ENCODE results near the gene SMAP2.
A peak's percentile ranks its signal among the peaks of the same experiment; 100 is the strongest.

Gene SMAP2

DNA sequence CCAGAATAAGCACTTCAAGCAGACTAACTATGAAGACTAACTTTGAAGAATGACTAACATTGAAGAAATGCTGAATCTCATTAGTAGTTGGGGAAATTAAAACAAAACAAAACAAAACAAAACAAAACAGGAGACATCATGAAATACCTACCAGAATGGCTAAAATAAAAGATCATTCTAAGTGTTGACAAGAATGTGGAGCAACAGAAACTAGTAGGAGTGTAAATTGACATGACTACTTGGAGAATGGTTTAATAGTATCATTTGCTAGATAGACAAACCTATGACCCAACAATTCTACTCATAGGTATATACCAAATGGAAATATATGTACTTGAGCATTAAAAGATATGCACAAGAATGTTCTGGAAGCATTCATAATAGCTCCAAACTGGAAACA is 57.9 kb downstream of the SMAP2 start:
- H3K9me3 ChIP-seq (replicated peaks; ENCODE audit: low read length), result no peaks in the 10 kb centered on the region
- H3K36me3 ChIP-seq (ENCODE audit: insufficient read depth, low read length), result no peaks in the 10 kb centered on the region
- no peaks in the 10 kb centered on the region for H3K27me3 ChIP-seq (ENCODE audit: control insufficient read depth, insufficient read depth, low read length)
- peaks cover 5% of the 10 kb centered on the region for H3K4me1 ChIP-seq (ENCODE audit: control insufficient read depth, insufficient read depth, low read length)
- H3K9ac ChIP-seq (ENCODE audit: low read depth, low read length), result no peak overlapping the region
- H3K4me2 ChIP-seq (ENCODE audit: low read length), result no peak overlapping the region
- no peak overlapping the region for H3K4me3 ChIP-seq (ENCODE audit: low read length)

DNA sequence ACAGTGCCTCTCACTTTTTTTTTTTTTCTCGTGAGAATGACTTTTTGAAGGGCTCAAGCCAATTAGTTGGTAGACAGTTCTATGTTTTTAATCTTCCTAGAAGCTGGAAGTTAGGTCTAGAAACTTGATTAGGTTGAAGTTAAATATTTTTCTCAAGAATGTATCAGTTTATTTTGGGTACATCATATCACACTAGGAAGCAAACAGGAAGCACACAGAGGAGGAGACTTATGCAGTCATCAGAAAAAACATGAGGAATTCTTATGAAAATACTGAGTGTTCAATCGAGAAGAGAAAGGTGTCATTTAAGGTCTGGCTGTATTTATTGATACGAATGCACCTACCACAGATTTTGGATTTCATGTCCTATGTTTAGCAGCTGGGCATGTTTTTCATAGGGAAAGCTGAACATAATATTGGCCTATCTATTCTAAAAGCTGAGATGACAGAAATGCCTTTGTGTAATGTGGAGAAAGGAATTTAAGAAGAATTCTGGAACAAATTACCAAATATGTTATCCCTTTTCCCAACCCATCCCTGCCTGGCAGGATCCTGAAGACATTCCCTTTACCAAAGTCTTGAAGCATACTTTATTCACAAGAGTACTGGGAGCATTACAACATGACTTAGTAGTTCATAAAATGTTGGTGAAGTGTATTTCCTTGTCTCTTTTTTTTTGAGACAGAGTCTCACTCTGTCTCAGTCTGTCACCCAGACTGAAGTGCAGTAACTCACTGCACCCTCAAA is 59.3 kb downstream of the SMAP2 start:
- no peak overlapping the region for H3K9ac ChIP-seq (ENCODE audit: low read depth, low read length)
- H3K27me3 ChIP-seq (ENCODE audit: control insufficient read depth, insufficient read depth, low read length), result no peaks in the 10 kb centered on the region
- H3K9me3 ChIP-seq (replicated peaks; ENCODE audit: low read length), result no peaks in the 10 kb centered on the region
- peaks cover 5% of the 10 kb centered on the region for H3K4me1 ChIP-seq (ENCODE audit: control insufficient read depth, insufficient read depth, low read length)
- no peaks in the 10 kb centered on the region for H3K36me3 ChIP-seq (ENCODE audit: insufficient read depth, low read length)
- H3K4me3 ChIP-seq (ENCODE audit: low read length), result no peak overlapping the region
- no peak overlapping the region for H3K4me2 ChIP-seq (ENCODE audit: low read length)

DNA sequence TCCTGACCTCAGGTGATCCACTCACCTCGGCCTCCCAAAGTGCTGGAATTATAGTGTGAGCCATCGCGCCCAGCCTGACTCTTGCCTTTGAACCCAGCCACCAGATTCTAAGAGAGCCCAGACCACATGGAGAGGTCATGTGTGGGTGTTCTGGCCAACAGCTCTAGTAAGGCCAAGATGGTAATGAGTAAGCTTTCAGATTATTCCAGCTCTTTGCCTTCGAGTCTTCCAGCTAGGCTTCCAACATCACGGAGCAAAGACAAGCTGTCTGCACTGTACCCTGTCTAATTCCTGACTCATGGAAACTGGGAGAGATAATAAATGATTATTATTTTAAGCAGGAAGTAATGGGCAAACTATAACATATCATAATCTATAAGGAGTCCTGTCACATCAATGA is 61.9 kb downstream of the SMAP2 start:
- no peaks in the 10 kb centered on the region for H3K27me3 ChIP-seq (ENCODE audit: control insufficient read depth, insufficient read depth, low read length)
- H3K4me3 ChIP-seq (ENCODE audit: low read length), result no peak overlapping the region
- peaks cover 5% of the 10 kb centered on the region for H3K4me1 ChIP-seq (ENCODE audit: control insufficient read depth, insufficient read depth, low read length)
- no peaks in the 10 kb centered on the region for H3K36me3 ChIP-seq (ENCODE audit: insufficient read depth, low read length)
- no peak overlapping the region for H3K4me2 ChIP-seq (ENCODE audit: low read length)
- no peak overlapping the region for H3K9ac ChIP-seq (ENCODE audit: low read depth, low read length)
- no peaks in the 10 kb centered on the region for H3K9me3 ChIP-seq (replicated peaks; ENCODE audit: low read length)

DNA sequence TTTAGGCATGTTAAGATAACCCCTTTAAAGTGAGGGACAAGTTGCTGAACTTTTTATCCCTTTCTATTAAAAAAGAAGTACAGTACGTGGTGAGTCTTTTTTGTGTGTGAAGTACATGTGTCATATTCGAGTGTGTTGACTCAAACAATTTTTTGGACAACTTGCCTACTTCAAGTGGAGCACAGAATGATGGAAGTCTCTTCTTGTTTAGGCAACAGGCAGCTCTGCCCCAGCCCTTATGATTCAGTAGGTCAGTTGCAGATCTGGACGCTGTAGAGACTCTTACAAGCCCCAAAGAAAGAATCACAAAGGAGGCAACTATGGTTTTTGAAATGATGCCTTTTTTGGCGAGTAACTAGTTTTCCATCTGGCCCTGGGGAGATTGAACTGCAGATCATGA is 62.3 kb downstream of the SMAP2 start:
- no peak overlapping the region for H3K9ac ChIP-seq (ENCODE audit: low read depth, low read length)
- no peaks in the 10 kb centered on the region for H3K27me3 ChIP-seq (ENCODE audit: control insufficient read depth, insufficient read depth, low read length)
- H3K4me3 ChIP-seq (ENCODE audit: low read length), result no peak overlapping the region

DNA sequence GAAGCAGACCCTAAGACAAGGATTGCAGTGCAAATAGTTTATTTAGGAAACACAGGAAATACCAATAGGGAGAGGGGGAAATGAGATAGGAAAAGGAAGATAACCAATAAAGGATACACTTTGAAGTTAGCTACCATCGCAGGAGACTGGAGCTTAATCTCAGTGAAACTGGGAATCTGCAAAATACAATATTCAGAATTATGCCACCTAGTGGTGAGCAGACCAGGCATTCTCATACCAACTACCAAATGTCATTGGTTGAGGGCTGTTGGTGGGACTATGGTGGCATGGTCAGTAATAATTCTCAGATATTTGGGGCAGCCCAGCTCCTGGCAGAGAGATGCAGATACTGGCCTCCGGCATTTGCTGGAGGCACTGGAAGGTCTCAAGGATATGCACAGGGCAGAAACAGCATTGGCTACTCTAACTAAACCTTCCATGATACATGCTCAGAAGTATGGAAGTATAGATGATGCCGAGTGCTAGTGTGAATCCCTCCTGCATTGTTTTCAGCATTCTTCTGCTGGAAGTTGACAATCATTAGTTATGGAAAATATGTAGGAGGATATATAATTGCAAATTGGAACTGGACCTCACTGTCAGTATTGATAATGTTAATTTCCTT is 65.0 kb downstream of the SMAP2 start:
- no peaks in the 10 kb centered on the region for H3K36me3 ChIP-seq (ENCODE audit: insufficient read depth, low read length)
- H3K9me3 ChIP-seq (replicated peaks; ENCODE audit: low read length), result no peaks in the 10 kb centered on the region
- H3K4me1 ChIP-seq (ENCODE audit: control insufficient read depth, insufficient read depth, low read length), result peaks cover 5% of the 10 kb centered on the region
- H3K4me2 ChIP-seq (ENCODE audit: low read length), result no peak overlapping the region
- no peaks in the 10 kb centered on the region for H3K27me3 ChIP-seq (ENCODE audit: control insufficient read depth, insufficient read depth, low read length)
- no peak overlapping the region for H3K4me3 ChIP-seq (ENCODE audit: low read length)
- no peak overlapping the region for H3K9ac ChIP-seq (ENCODE audit: low read depth, low read length)

More for the DNA sequence above, 62.3 kb downstream of the SMAP2 start:
- Histone ChIP-seq H3K4me1 (ENCODE audit: control insufficient read depth, insufficient read depth, low read length) (peaks cover 5% of the 10 kb centered on the region), H3K9me3 (replicated peaks; ENCODE audit: low read length) (no peaks in the 10 kb centered on the region), H3K36me3 (ENCODE audit: insufficient read depth, low read length) (no peaks in the 10 kb centered on the region), H3K4me2 (ENCODE audit: low read length) (no peak overlapping the region)

DNA sequence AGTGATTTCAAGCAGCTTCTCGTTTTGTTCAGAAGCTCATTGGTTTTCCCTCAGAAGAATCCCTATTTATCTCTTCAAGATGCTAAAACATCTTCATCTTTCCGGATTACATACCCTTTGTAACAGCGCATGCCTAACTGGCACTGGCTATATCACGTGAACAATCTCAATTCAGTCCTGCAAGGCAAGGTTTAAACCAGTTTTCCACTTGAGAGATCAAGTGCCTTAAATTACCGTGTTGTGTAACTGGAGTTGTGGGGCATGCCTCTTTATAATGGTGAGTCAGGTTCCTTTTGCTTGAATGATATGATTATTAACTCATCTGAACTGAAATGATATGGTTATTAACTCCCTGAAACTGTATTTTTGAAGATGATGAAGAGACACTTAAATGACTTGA is 65.7 kb downstream of the SMAP2 start:
- H3K9me3 ChIP-seq (replicated peaks; ENCODE audit: low read length), result no peaks in the 10 kb centered on the region
- no peak overlapping the region for H3K4me3 ChIP-seq (ENCODE audit: low read length)
- H3K27me3 ChIP-seq (ENCODE audit: control insufficient read depth, insufficient read depth, low read length), result no peaks in the 10 kb centered on the region
- H3K9ac ChIP-seq (ENCODE audit: low read depth, low read length), result no peak overlapping the region
- no peak overlapping the region for H3K4me2 ChIP-seq (ENCODE audit: low read length)
- no peaks in the 10 kb centered on the region for H3K36me3 ChIP-seq (ENCODE audit: insufficient read depth, low read length)
- peaks cover 5% of the 10 kb centered on the region for H3K4me1 ChIP-seq (ENCODE audit: control insufficient read depth, insufficient read depth, low read length)

DNA sequence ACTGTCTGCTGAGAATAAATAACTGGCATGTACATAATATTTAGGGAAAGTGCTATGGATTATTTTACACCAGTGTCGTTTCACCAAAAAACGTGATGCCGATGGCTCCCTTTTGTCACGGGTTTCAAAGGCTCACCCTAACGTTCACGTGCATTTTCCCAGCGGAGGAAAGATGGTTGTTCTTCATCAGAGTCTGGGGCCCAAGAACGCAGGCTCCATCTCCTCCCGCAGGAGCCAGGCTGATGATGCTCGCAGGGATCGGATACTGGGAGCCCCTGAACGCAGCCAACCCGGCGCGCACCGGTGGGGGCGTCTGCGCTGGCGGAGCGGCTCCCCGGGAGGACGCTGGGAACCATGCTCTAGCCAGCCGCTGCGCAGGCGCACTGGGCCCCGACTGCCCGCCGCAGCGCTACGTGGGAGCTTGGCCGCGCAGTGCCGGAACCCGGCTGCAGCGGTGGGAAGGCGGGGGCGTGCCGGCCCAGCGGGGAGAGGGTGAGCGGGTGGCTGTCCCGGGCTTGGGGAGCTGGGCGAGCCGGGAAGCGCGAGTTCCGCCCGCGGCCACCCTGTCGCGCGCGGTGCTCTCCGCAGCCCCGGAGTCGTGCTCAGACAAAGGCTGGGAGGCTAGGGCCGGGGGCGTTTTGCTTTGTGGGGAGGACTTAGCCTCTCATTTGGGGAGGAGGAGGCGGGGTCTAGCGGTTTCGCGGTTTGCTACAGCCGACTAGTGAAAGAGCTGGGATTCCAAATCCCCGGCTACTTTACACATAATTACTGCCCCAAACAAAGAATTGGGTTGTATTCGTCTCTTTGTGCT is 76.4 kb downstream of the SMAP2 start, which contains the start of gene ZFP69B:
Gene ZFP69B, plus strand, starts transcription at position 793 of the 811 bp plus-strand sequence. CDS start 486 bp downstream, outside the sequence.
- peak within 1 kb of the TSS; percentile 91 for H3K4me2 ChIP-seq (ENCODE audit: low read length)
- H3K27me3 ChIP-seq (ENCODE audit: control insufficient read depth, insufficient read depth, low read length), result no peaks in the 10 kb centered on the region
- peak within 1 kb of the TSS; percentile 82 for H3K9ac ChIP-seq (ENCODE audit: low read depth, low read length)
- H3K4me3 ChIP-seq (ENCODE audit: low read length), result peak within 1 kb of the TSS; percentile 79
- H3K4me1 ChIP-seq (ENCODE audit: control insufficient read depth, insufficient read depth, low read length), result peaks cover 12% of the 10 kb centered on the region
- peaks cover 8% of the 10 kb centered on the region for H3K36me3 ChIP-seq (ENCODE audit: insufficient read depth, low read length)
- peaks cover 9% of the 10 kb centered on the region for H3K9me3 ChIP-seq (replicated peaks; ENCODE audit: low read length)

DNA sequence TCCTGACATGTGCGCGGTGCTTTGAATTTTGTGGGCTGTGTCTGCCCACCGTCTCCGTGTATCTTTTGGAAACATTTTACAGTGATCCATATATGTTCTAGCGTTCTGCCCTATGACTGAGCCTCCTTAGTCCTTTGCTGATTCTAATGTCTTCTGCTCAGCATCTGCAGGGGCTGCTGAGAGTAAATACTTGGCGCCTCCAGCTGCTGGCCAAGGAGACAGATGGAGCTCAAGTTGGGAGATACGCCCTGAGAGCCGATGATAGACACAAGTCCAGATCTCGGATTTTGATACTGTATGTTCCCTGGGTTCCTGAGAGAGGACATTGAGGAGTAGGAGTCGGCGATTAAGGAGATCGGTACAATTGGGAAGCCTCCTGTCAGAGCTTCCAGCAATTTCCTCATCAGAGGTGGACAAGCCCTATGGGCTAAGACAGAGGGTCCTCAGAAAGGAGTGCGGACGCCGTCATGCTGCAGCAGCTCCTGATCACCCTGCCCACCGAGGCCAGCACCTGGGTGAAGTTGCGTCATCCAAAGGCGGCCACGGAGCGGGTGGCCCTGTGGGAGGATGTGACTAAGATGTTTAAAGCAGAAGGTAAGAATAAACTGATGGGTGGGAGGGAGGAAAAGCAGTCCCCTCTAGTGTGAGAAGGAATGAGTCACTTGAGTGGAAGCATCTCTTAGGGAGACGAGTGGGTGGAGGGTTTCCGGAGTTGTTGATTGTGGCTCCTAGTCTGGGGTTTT is 77.1 kb downstream of the SMAP2 start:
- peaks cover 12% of the 10 kb centered on the region for H3K9me3 ChIP-seq (replicated peaks; ENCODE audit: low read length)
- H3K4me2 ChIP-seq (ENCODE audit: low read length), result peak overlapping the region; percentile 91
- H3K9ac ChIP-seq (ENCODE audit: low read depth, low read length), result peak overlapping the region; percentile 82
- no peaks in the 10 kb centered on the region for H3K27me3 ChIP-seq (ENCODE audit: control insufficient read depth, insufficient read depth, low read length)
- peaks cover 12% of the 10 kb centered on the region for H3K4me1 ChIP-seq (ENCODE audit: control insufficient read depth, insufficient read depth, low read length)
- peaks cover 13% of the 10 kb centered on the region for H3K36me3 ChIP-seq (ENCODE audit: insufficient read depth, low read length)
- peak overlapping the region; percentile 79 for H3K4me3 ChIP-seq (ENCODE audit: low read length)

DNA sequence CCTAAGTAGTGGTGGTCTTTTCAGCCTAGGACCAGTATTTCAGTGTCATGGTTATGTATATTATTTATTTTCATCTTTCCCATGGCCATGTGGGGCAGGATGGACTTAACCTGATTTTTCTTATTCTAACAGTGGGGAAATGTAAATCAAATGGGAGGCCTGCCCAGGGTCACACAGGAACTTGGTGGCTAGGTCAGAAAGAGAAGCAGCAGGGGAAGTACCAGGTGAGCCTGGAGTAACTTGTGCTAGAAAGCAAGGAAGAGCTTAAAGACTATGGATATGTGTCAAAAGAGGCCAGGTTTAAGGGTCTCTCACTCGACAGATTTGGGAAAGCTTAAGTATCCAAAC is 77.7 kb downstream of the SMAP2 start:
- H3K4me1 ChIP-seq (ENCODE audit: control insufficient read depth, insufficient read depth, low read length), result peaks cover 12% of the 10 kb centered on the region
- H3K9me3 ChIP-seq (replicated peaks; ENCODE audit: low read length), result peaks cover 12% of the 10 kb centered on the region
- H3K27me3 ChIP-seq (ENCODE audit: control insufficient read depth, insufficient read depth, low read length), result no peaks in the 10 kb centered on the region
- peak overlapping the region; percentile 91 for H3K4me2 ChIP-seq (ENCODE audit: low read length)
- H3K4me3 ChIP-seq (ENCODE audit: low read length), result peak overlapping the region; percentile 79
- peaks cover 16% of the 10 kb centered on the region for H3K36me3 ChIP-seq (ENCODE audit: insufficient read depth, low read length)
- no peak overlapping the region for H3K9ac ChIP-seq (ENCODE audit: low read depth, low read length)

DNA sequence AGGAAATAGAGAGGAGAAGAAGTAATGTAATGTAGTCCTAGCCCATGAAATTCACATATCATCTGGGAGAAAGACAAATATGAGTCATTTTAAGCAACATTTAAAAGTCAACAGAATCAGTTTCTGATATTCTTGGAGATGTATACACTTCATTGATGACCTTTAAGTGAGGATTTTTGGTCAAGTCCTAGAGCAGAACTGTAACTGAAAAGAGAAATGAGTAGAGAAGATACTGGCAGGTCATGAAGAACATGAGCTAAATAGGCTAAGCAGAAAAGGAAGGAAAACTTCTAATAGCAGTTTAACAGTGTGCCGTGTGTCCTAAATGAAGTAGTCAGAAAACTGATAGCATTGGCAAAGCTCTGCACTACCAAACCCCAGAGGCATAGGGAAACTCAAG is 81.3 kb downstream of the SMAP2 start:
- Histone ChIP-seq H3K4me3 (ENCODE audit: low read length) (no peak overlapping the region), H3K9ac (ENCODE audit: low read depth, low read length) (no peak overlapping the region), H3K27me3 (ENCODE audit: control insufficient read depth, insufficient read depth, low read length) (no peaks in the 10 kb centered on the region), H3K4me2 (ENCODE audit: low read length) (no peak overlapping the region), H3K36me3 (ENCODE audit: insufficient read depth, low read length) (peaks cover 51% of the 10 kb centered on the region), H3K9me3 (replicated peaks; ENCODE audit: low read length) (peaks cover 45% of the 10 kb centered on the region), H3K4me1 (ENCODE audit: control insufficient read depth, insufficient read depth, low read length) (peaks cover 10% of the 10 kb centered on the region)
